Cardiac fibroblast (primary cell): ENCODE measurements around the gene DOK5.

ENCODE experiments used
- DNase-seq, 2 donors: peaks; one replicate each; pipeline versions ENCODE4 v3.0.0 to v3.0.0-alpha.2; 2010; ENCODE audit warnings: low read depth in 2 of 2
- H3K4me3 ChIP-seq, 2 donors: replicated peaks in 1 of 2; 1 replicate in 1 of 2; 2 replicates in 1 of 2; pipeline ENCODE4 v1.5.1; 2011; ENCODE audit warnings: low read depth in 2 of 2, low read length in 2 of 2, mild to moderate bottlenecking in 2 of 2, moderate library complexity in 1 of 2
- TF ChIP-seq, protein P1 (sequence below): IDR thresholded peaks from one replicate; pipeline ENCODE4 v1.5.1; 2011; ENCODE audit warnings: low read depth, mild to moderate bottlenecking, low read length, inconsistent platforms

DOK5 gene

DNA sequence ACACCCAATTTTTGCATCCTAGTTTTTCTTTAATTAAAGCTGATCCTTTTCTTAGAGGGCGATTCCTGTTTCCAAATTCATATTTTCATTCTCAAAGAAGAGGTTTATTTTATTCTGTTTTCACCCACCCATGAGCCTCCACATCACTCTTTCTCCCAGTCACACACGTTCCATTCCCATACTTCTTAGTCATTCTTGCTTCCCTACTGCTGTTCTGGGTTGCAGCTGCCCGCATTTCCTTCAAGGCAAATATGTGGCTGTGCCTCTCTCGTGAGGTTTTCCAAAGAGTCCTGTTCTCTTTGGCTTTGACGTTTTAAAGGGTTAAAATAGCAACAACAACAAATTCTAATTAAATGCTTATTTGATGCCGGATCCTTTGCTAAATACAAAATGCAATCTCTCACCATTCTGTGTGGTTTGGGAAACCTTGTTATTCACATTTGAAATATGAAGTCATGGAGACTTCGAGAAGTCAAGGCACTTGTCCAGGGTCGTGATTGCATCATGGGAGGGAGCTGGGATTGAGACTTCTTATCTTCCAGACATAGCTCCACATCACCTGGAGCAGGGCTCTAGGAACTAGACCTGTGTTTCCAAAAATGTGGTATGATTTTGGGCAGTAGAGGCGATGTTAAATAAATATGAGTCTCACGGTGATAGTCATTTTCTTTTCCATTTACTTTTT is 126.6 kb downstream of the DOK5 start:
- no peak overlapping the region for H3K4me3 ChIP-seq

GRCh38 chr20:54605319-54605718 is 129.9 kb downstream of the DOK5 start:
- no peak overlapping the region for H3K4me3 ChIP-seq
- TF ChIP-seq, protein P1, sequence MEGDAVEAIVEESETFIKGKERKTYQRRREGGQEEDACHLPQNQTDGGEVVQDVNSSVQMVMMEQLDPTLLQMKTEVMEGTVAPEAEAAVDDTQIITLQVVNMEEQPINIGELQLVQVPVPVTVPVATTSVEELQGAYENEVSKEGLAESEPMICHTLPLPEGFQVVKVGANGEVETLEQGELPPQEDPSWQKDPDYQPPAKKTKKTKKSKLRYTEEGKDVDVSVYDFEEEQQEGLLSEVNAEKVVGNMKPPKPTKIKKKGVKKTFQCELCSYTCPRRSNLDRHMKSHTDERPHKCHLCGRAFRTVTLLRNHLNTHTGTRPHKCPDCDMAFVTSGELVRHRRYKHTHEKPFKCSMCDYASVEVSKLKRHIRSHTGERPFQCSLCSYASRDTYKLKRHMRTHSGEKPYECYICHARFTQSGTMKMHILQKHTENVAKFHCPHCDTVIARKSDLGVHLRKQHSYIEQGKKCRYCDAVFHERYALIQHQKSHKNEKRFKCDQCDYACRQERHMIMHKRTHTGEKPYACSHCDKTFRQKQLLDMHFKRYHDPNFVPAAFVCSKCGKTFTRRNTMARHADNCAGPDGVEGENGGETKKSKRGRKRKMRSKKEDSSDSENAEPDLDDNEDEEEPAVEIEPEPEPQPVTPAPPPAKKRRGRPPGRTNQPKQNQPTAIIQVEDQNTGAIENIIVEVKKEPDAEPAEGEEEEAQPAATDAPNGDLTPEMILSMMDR, result no peak
- no peak for DNase-seq

More for the DNA sequence above, 126.6 kb downstream of the DOK5 start:
- TF ChIP-seq, protein P1, result no peak
- no peak for DNase-seq

- no peak overlapping the region for H3K4me3 ChIP-seq
- TF ChIP-seq, protein P1, result no peak
- no peak for DNase-seq
Measured at GRCh38 chr20:54606380-54606779, 131.0 kb downstream of the DOK5 start.

DNA sequence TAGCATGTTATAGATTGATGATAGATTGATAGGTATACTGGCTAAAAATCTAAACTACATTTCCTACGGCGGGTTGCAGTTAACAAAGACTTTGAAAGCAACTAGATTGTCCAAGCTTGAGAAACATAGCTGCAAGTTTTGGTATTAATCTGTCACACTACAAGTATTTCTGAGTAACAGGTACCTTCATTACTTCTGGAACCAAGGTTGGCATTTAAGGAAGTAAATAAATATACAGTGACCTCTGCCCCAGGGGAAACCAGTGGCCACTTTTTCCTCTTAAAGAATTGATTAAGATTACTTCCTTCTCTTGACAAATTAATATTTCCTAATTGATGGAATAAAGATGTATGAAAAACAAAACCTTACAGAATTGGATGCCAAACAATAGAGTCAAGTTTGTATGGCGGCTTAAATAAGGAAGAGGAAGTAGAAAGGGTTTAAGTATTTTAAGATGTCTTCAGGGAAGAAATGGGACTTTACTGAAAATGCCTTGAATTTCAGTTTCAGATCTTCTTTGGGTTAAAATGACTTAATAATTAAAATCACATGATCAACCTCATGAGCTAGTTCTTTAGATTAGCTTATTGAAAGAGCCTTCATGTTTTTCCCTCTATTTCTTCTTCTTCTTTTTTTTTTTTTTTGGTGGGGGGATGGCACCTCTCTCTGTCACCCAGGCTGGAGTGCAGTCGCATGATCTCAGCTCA is 132.8 kb downstream of the DOK5 start:
- H3K4me3 ChIP-seq, result no peak overlapping the region
- TF ChIP-seq, protein P1, result no peak
- DNase-seq, result no peak

GRCh38 chr20:54608943-54609342 is 133.6 kb downstream of the DOK5 start:
- H3K4me3 ChIP-seq, result no peak overlapping the region
- no peak for DNase-seq
- TF ChIP-seq, protein P1, result no peak

- no peak for DNase-seq
- H3K4me3 ChIP-seq, result no peak overlapping the region
- TF ChIP-seq, protein P1, result no peak
Measured at GRCh38 chr20:54611708-54612412, 136.5 kb downstream of the DOK5 start.
